Activated naive CD4-positive, alpha-beta T cell treated with anti-CD3 and anti-CD28 coated beads, Interleukin-2, amount 10 ng/mL, durations not matched to agents 7 days and 5 days (primary cell): ENCODE results near the gene C9orf50.

Source experiments
- CTCF ChIA-PET: fragments of 350-600 bp; sonication (Branson Sonifier 250); formaldehyde crosslinking; loops from one replicate; lab custom pipeline; 2021; ENCODE audit warnings: antibody characterized with exemption; lab: Charles Lee
- DNase-seq: peaks from one replicate; pipeline ENCODE4 v3.0.0-alpha.2; 2020
- H3K27ac Mint-ChIP-seq: one replicate; pipeline ENCODE4 v1.8.0; 2021; ENCODE audit warnings: mild to moderate bottlenecking, moderate library complexity, mixed read lengths
- H3K27me3 Mint-ChIP-seq: one replicate; pipeline ENCODE4 v1.8.0; 2021; ENCODE audit warnings: mild to moderate bottlenecking, mixed read lengths
- H3K36me3 Mint-ChIP-seq: one replicate; pipeline ENCODE4 v1.8.0; 2021; ENCODE audit warnings: mixed read lengths
- H3K4me1 Mint-ChIP-seq: one replicate; pipeline ENCODE4 v1.8.0; 2021; ENCODE audit warnings: mixed read lengths
- H3K4me3 Mint-ChIP-seq: one replicate; pipeline ENCODE4 v1.8.0; 2021; ENCODE audit warnings: mild to moderate bottlenecking, moderate library complexity, mixed read lengths
- H3K9me3 Mint-ChIP-seq: one replicate; pipeline ENCODE4 v1.8.0; 2021; ENCODE audit warnings: mixed read lengths

C9orf50 gene

GRCh38 chr9:129568560-129569501 lies 52.1 kb downstream of the C9orf50 start:
- no peaks in the 10 kb centered on the region for H3K36me3 Mint-ChIP-seq
- peaks cover 26% of the 10 kb centered on the region for H3K4me1 Mint-ChIP-seq
- peaks cover 80% of the 10 kb centered on the region for H3K27me3 Mint-ChIP-seq
- no peak overlapping the region for H3K4me3 Mint-ChIP-seq
- H3K27ac Mint-ChIP-seq = no peak overlapping the region
- CTCF ChIA-PET = no interaction called here
- peaks cover 4% of the 10 kb centered on the region for H3K9me3 Mint-ChIP-seq
- peak; percentile 35 for DNase-seq

GRCh38 chr9:129567842-129568559 lies 52.9 kb downstream of the C9orf50 start:
- no peak for DNase-seq
- peaks cover 26% of the 10 kb centered on the region for H3K4me1 Mint-ChIP-seq
- H3K27ac Mint-ChIP-seq = no peak overlapping the region
- no peak overlapping the region for H3K4me3 Mint-ChIP-seq
- CTCF ChIA-PET = interaction anchor here (0.6 to 0.7 kb wide), 2 partner anchors 13 to 379 kb away, joined by 3 to 5 read pairs; no protein-coding TSS in a partner anchor
- H3K27me3 Mint-ChIP-seq = peaks cover 80% of the 10 kb centered on the region
- H3K9me3 Mint-ChIP-seq = no peaks in the 10 kb centered on the region
- H3K36me3 Mint-ChIP-seq = no peaks in the 10 kb centered on the region

- CTCF ChIA-PET = interaction anchor here (0.6 to 0.7 kb wide), 2 partner anchors 14 to 378 kb away, joined by 3 to 5 read pairs; no protein-coding TSS in a partner anchor
- H3K27ac Mint-ChIP-seq = no peak overlapping the region
- no peaks in the 10 kb centered on the region for H3K36me3 Mint-ChIP-seq
- H3K9me3 Mint-ChIP-seq = no peaks in the 10 kb centered on the region
- peaks cover 26% of the 10 kb centered on the region for H3K4me1 Mint-ChIP-seq
- no peak overlapping the region for H3K4me3 Mint-ChIP-seq
- peaks cover 75% of the 10 kb centered on the region for H3K27me3 Mint-ChIP-seq
- no peak for DNase-seq
Measured at GRCh38 chr9:129567329-129567728, 53.6 kb downstream of the C9orf50 start.

- no peak overlapping the region for H3K27ac Mint-ChIP-seq
- DNase-seq = no peak
- peaks cover 74% of the 10 kb centered on the region for H3K27me3 Mint-ChIP-seq
- peaks cover 26% of the 10 kb centered on the region for H3K4me1 Mint-ChIP-seq
- H3K4me3 Mint-ChIP-seq = no peak overlapping the region
- H3K36me3 Mint-ChIP-seq = no peaks in the 10 kb centered on the region
- CTCF ChIA-PET = interaction anchor here (0.6 to 0.7 kb wide), 2 partner anchors 14 to 377 kb away, joined by 3 to 5 read pairs; no protein-coding TSS in a partner anchor
- no peaks in the 10 kb centered on the region for H3K9me3 Mint-ChIP-seq
Measured at GRCh38 chr9:129566563-129567266, 54.2 kb downstream of the C9orf50 start.

- H3K4me1 Mint-ChIP-seq = peaks cover 2% of the 10 kb centered on the region
- H3K27me3 Mint-ChIP-seq = peaks cover 61% of the 10 kb centered on the region
- no peaks in the 10 kb centered on the region for H3K36me3 Mint-ChIP-seq
- H3K4me3 Mint-ChIP-seq = no peak overlapping the region
- no peak for DNase-seq
- H3K27ac Mint-ChIP-seq = no peak overlapping the region
- no peaks in the 10 kb centered on the region for H3K9me3 Mint-ChIP-seq
- CTCF ChIA-PET = no interaction called here
Measured at GRCh38 chr9:129562917-129563316, 58.0 kb downstream of the C9orf50 start.

- H3K4me3 Mint-ChIP-seq = no peak overlapping the region
- CTCF ChIA-PET = no interaction called here
- H3K27ac Mint-ChIP-seq = no peak overlapping the region
- H3K27me3 Mint-ChIP-seq = peaks cover 57% of the 10 kb centered on the region
- H3K9me3 Mint-ChIP-seq = no peaks in the 10 kb centered on the region
- H3K4me1 Mint-ChIP-seq = no peaks in the 10 kb centered on the region
- DNase-seq = no peak
- no peaks in the 10 kb centered on the region for H3K36me3 Mint-ChIP-seq
Measured at GRCh38 chr9:129562514-129562913, 58.4 kb downstream of the C9orf50 start.
